Ishikawa (cell line): ENCODE results near the gene LPP.

Experiments
- CEBPB ChIP-seq: IDR thresholded peaks from 2 replicates; pipeline ENCODE4 v1.6.1; 2012
- CREB1 ChIP-seq: IDR thresholded peaks from 2 replicates; pipeline ENCODE4 v1.6.1; 2012; ENCODE audit warnings: low read depth
- EGR1 ChIP-seq: IDR thresholded peaks from 2 replicates; pipeline ENCODE4 v1.6.1; 2012
- EP300 ChIP-seq: IDR thresholded peaks from 2 replicates; pipeline ENCODE4 v1.6.1; 2012; ENCODE audit warnings: borderline replicate concordance
- FOXM1 ChIP-seq: IDR thresholded peaks from 2 replicates; pipeline ENCODE4 v1.6.1; 2012; ENCODE audit warnings: low read depth, borderline replicate concordance
- MAX ChIP-seq: IDR thresholded peaks from 2 replicates; pipeline ENCODE4 v1.6.1; 2012
- NFIC ChIP-seq: IDR thresholded peaks from 2 replicates; pipeline ENCODE4 v1.6.1; 2012
- RAD21 ChIP-seq: IDR thresholded peaks from 2 replicates; pipeline ENCODE4 v1.6.1; 2012; ENCODE audit warnings: low read depth
- REST ChIP-seq: IDR thresholded peaks from 2 replicates; pipeline ENCODE4 v1.6.1; 2012; ENCODE audit warnings: low read depth, mild to moderate bottlenecking
- TAF1 ChIP-seq: IDR thresholded peaks from 2 replicates; pipeline ENCODE4 v1.6.1; 2012; ENCODE audit warnings: low read depth, mild to moderate bottlenecking
- TCF12 ChIP-seq: IDR thresholded peaks from 2 replicates; pipeline ENCODE4 v1.6.1; 2012; ENCODE audit warnings: low read depth
- TEAD4 ChIP-seq: IDR thresholded peaks from 2 replicates; pipeline ENCODE4 v1.6.1; 2012
- USF1 ChIP-seq: IDR thresholded peaks from 2 replicates; pipeline ENCODE4 v1.6.1; 2012
- YY1 ChIP-seq: IDR thresholded peaks from 2 replicates; pipeline ENCODE4 v1.6.1; 2012; ENCODE audit warnings: low read depth
- ZBTB7A ChIP-seq: IDR thresholded peaks from 2 replicates; pipeline ENCODE4 v1.6.1; 2012; ENCODE audit warnings: low read depth

LPP gene

GRCh38 chr3:188583341-188584161 is 429.6 kb downstream of the LPP start:
- no peak for TF ChIP-seq EP300
- TF ChIP-seq ZBTB7A: no peak
- TF ChIP-seq MAX: no peak

GRCh38 chr3:188584162-188584529 is 430.2 kb downstream of the LPP start:
- no peak for TF ChIP-seq MAX

- no peak for TF ChIP-seq TCF12
- no peak for TF ChIP-seq FOXM1
- no peak for TF ChIP-seq TEAD4
- TF ChIP-seq CREB1: no peak
- TF ChIP-seq USF1: no peak
- no peak for TF ChIP-seq MAX
- no peak for TF ChIP-seq REST
- no peak for TF ChIP-seq NFIC
- TF ChIP-seq TAF1: no peak
- TF ChIP-seq CEBPB: no peak
- no peak for TF ChIP-seq EP300
- no peak for TF ChIP-seq EGR1
- TF ChIP-seq YY1: no peak
- TF ChIP-seq ZBTB7A: no peak
- TF ChIP-seq RAD21: no peak
Observed at GRCh38 chr3:188584958-188585689, 431.2 kb downstream of the LPP start.

GRCh38 chr3:188589071-188589470 is 435.1 kb downstream of the LPP start:
- no peak for TF ChIP-seq REST
- TF ChIP-seq ZBTB7A: no peak
- TF ChIP-seq EP300: no peak
- TF ChIP-seq FOXM1: no peak

- TF ChIP-seq ZBTB7A (no peak), CREB1 (no peak), USF1 (no peak), NFIC (no peak), FOXM1 (no peak), YY1 (no peak)
Observed at GRCh38 chr3:188589771-188590170, 435.8 kb downstream of the LPP start.

- TF ChIP-seq YY1 (no peak), USF1 (no peak), RAD21 (no peak), TEAD4 (no peak), FOXM1 (no peak), EGR1 (no peak), MAX (no peak), NFIC (no peak), EP300 (no peak), TAF1 (no peak), REST (no peak), TCF12 (no peak), CREB1 (no peak), ZBTB7A (no peak), CEBPB (no peak)
Observed at GRCh38 chr3:188590557-188590956, 436.6 kb downstream of the LPP start.
